Spleen (tissue), 7 donors: ENCODE measurements around the gene AGPAT3.

Experiments
- POLR2A ChIP-seq, 3 donors: fragments of 450-650 bp; IDR thresholded peaks; one replicate each; pipeline ENCODE4 v1.5.1; 2017; ENCODE audit warnings: antibody characterized with exemption in 3 of 3, mild to moderate bottlenecking in 1 of 3
- POLR2AphosphoS5 ChIP-seq, 3 donors: sonication (generic); formaldehyde crosslinking; IDR thresholded peaks; one replicate each; pipeline ENCODE4 v1.5.1; 2017; ENCODE audit warnings: antibody characterized with exemption in 3 of 3
- TF ChIP-seq, protein P1 (sequence below), 11 experiments: fragments of 200-600 bp in 7 of 11; fragments of 450-650 bp in 4 of 11; sonication (generic) in 4 of 11; IDR thresholded peaks in 8 of 11; conservative IDR thresholded peaks in 3 of 11; 1 replicate in 7 of 11; 2 replicates in 4 of 11; pipeline versions ENCODE4 v1.4.0 to v1.8.0; 2016 to 2021; ENCODE audit warnings: antibody characterized with exemption in 11 of 11, inconsistent platforms in 4 of 11, mild to moderate bottlenecking in 1 of 11
- donor health status: DM: no; HTN: no; CAD: no; lungs with moderate emphysema.
- donor health status: DM: no; HTN: no; CAD: no.
- donor health status: DM: no; HTN: no; CAD: no.

DNA sequence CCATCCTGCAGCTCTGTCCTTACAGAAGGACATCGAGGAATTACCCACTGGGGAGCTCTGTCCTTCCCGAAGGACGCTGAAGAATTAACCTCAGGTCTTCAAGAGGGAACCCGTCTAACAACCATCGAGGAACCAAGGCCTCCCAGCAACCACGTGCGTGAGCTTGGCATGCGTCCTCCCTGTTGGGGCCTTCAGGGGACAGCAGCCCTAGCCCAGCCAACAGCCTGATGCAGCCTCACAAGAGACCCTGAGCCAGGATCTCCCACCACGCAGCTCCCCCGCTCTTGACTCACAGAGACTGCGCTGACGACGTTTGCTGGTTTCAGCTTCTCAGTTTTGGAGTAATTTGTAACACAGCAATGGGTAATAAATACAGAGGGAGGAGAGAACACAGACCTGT is 19.6 kb upstream of the AGPAT3 start:
- TF ChIP-seq, protein P1, sequence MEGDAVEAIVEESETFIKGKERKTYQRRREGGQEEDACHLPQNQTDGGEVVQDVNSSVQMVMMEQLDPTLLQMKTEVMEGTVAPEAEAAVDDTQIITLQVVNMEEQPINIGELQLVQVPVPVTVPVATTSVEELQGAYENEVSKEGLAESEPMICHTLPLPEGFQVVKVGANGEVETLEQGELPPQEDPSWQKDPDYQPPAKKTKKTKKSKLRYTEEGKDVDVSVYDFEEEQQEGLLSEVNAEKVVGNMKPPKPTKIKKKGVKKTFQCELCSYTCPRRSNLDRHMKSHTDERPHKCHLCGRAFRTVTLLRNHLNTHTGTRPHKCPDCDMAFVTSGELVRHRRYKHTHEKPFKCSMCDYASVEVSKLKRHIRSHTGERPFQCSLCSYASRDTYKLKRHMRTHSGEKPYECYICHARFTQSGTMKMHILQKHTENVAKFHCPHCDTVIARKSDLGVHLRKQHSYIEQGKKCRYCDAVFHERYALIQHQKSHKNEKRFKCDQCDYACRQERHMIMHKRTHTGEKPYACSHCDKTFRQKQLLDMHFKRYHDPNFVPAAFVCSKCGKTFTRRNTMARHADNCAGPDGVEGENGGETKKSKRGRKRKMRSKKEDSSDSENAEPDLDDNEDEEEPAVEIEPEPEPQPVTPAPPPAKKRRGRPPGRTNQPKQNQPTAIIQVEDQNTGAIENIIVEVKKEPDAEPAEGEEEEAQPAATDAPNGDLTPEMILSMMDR (IDR thresholded peaks at IDR 0.05 in 8 of 11, conservative IDR thresholded peaks at IDR 0.05 in 3 of 11), result no peak
- TF ChIP-seq POLR2AphosphoS5 (IDR thresholded peaks at IDR 0.05) (no peak), POLR2A (IDR thresholded peaks at IDR 0.05) (no peak)
